ENCODE data around the gene ENKD1.

The ENKD1 gene

DNA sequence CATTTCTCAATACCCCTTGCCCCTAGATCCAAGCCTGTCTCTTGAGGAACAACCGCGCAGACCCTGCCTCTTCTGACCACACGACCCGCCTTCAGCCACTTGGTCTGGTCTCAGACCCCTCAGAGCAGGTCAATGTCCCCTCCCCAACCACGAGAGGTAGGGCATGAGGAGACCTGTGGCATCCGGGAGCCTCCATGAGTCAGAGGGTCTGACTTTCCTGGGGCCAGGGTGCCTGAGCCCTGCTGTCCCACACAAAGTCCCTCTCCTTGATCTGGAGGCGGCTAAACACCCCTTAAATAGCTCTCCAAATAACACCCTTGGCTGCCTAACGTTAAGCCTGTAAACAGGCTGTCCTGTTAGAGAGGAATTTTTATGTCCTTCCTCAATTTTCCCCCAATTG is 16.5 kb downstream of the ENKD1 start:
- no peak for DNase-seq (ENCODE audit: low spot score)

DNA sequence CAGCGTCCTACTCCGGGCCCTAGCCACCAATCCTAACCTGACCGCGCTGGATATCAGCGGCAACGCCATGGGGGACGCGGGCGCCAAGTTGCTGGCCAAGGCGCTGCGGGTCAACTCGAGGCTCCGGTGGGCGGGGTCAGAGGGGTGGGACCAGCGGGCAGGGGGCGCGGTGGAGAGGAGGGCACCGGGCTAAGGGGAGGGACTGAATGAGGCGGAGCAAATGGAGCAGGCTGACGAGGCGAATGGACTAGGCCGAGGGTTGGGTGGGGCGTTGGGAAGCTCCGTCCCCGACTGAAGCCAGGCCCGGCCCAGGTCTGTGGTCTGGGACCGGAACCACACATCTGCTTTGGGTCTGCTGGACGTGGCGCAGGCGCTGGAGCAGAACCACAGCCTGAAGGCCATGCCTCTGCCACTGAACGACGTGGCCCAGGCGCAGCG is 17.0 kb downstream of the ENKD1 start:
- no peak for DNase-seq (ENCODE audit: low spot score)

DNA sequence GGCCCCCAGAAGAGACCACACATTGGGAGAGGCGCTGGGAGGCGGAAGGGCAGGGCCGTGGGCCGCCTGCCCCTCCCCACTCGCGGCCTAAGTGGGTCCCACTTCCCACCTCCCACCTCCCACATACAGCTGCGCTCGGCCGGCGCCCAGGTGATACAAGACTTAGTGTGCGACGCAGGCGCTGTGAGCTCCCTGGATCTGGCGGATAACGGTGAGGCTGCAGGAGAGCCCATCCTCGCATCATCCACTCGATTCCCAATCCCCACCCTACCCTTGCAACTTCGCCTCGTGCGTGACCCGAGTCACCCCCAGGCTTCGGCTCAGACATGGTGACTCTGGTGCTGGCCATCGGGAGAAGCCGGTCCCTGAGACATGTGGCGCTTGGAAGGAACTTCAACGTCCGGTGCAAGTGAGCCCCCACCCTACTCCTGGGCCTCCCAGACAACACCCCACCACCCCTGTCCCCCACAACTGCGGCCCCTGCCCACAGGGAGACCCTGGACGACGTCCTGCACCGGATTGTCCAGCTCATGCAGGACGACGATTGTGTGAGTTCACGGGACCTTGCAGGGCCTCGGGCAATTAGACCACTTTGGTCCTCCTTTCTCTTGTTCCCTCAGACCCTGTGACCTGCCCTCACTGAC is 17.7 kb downstream of the ENKD1 start:
- DNase-seq (ENCODE audit: low spot score), result no peak

DNA sequence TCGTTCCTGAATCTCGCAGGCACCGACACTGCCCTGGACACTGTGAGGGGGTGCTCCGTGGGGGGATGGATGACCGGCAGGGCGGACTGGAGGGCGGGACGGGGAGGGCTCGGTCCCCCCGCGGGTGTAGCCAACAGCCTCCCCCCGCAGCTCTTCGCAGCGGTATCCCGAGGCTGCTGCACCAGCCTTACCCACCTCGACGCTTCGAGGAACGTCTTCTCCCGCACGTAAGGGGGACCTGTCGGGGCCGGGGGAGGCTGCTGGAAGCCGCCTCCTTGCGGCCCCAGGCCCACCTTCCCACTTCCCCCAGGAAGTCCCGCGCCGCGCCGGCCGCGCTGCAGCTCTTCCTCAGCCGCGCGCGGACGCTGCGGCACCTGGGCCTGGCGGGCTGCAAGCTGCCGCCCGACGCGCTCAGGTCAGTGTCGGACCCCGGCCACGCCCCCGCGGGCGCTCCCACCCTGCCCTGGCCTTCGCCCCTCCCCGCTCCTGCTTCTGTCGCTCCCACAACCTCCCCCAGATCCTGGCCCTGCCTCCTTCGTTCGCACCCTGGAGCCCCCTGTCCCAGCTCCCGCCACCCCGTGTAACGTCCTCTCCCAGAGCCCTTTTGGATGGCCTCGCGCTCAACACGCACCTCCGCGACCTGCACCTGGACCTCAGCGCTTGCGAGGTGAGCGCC is 18.3 kb downstream of the ENKD1 start:
- no peak for DNase-seq (ENCODE audit: low spot score)

DNA sequence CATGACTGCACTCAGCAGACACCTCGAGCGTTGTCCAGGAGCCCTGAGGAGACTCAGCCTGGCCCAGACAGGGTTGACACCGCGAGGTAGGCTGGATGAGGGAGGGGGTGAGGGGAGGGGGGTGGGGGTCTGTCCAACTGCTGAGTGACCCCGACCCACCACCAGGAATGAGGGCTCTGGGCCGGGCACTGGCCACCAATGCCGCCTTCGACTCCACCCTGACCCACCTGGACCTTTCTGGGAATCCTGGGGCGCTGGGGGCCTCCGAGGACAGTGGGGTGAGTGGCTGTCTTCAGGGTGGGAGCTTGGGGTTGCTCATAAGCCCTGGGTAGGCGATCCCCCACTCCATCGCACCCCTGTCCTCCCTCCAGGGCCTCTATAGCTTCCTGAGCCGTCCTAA is 18.9 kb downstream of the ENKD1 start:
- DNase-seq (ENCODE audit: low spot score), result no peak

DNA sequence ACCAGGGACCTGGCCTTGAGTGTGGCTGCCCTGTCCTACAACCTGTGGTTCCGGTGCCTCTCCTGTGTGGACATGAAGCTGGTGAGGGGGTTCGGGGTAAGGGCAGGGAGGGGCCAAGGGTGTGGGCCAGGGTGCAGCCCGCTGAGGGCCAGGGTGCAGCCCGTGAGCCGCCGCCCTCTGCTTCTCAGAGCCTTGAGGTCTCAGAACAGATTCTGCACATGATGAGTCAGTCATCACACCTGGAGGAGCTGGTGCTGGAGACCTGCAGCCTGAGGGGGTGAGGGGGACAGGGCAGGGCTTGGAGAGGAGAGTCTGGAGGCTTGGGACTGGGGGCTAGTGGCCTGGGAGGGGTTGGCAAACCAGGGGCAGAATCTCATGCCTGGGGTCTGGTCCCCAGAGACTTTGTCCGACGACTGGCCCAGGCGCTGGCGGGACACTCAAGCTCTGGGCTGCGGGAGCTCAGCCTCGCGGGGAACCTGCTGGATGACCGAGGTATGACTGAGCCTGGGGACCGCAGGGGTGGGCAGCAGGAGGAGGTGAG is 19.4 kb downstream of the ENKD1 start:
- no peak for DNase-seq (ENCODE audit: low spot score)

DNA sequence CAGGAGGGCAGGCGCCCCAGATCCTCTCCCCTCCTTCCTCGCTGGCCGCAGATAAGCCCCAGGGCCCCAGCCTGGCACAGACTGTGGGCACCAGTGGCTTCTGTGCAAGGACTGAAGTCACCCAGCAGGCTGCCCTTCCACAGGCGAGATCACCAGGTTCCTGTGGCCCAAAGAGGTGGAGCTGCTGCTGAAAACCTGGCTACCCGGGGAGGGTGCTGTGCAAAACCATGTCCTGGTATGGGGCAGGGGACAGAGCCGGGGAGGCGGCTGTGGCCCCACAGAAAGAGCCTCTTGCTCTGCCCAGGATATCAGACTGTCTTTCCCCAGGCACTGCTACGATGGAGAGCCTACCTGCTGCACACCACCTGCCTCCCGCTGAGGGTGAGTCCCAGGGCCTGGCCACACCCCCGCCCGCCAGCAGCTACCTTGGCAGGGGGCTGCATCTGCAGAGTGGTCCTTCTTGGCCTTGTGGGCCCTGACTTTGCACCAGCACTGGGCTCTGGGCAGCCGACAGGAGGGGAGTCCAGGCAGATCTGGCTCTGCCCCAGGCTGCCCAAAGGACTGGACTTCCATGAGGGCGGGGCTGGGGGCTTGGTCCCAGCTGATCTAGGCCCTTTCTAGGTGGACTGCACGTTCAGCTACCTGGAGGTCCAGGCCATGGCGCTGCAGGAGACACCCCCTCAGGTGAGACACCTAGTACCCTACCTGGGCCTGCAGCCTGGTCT is 21.0 kb downstream of the ENKD1 start:
- DNase-seq (ENCODE audit: low spot score), result peak; percentile 16

DNA sequence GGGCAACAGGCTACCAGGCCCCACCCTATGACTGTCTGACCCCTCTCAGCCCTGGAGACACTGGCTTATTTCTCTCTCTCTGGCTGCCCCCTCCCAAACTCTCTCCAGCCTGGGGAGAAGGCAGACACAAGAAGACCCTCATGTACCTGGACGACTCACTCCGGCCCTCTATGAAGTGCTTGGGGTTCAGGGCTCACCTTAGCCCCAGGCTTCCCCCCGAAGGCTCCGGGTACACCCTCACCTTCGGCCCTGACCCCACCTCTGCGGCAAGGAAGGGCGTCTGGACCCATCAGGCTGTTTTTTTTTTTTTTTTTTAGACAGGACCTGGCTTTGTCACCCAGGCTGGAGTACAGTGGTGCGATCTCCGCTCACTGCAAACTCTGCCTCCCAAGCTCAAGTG is 22.5 kb downstream of the ENKD1 start:
- DNase-seq (ENCODE audit: low spot score), result no peak

DNA sequence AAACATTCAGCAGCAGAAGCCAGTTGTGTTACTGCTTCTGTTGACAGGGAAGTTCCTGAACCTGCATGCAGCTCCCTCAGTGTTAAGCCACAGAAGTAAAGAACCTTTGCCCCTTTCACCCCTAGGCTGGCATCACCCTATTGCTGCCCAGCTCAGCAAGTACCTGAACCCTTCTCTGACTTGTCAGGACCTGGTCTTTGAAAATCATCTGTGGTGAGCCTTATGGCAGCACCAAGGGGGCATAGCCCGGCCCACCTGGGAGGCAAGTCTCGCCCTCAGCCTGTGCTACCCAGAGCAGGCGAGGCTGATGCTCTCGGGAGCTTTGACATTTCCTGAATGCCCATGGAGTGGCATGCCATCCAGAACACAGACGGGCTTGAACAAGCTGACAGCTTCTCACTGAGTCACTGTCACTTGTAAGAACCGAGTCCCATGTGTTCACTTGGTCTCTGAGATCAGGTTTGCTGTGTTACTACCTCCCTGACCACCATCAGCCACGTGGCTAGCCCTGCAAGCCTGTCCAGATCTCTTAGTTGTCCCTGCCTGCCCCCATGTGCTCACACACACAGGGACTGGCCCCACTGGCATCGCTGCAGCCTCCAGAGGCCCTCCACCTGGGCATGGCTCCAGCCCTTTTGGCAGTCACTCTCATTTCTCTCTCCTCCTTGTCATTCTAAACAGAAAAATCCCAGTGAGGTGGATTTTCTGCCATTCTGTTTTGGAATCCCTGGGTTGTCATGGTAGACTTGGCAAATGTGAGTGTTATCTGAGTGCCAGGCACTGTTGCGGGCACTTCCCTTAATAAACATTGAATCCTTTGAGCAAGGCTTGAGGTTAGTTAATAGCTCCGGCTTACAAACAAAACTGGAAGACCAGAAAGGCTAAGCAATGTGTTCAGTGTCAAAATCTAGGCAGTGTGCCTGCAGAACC is 24.5 kb downstream of the ENKD1 start:
- DNase-seq (ENCODE audit: low spot score), result no peak

DNA sequence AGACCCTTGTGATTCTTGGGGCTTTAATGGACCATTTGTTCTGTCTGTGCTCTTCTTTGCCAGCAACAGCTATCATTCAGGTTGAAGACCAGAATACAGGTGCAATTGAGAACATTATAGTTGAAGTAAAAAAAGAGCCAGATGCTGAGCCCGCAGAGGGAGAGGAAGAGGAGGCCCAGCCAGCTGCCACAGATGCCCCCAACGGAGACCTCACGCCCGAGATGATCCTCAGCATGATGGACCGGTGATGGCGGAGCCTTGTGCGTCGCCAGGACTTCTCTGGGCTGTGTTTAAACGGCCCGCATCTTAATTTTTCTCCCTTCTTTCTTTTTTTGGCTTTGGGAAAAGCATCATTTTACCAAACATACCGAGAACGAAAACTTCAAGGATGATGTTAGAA is 28.9 kb downstream of the ENKD1 start:
- no peak for DNase-seq (ENCODE audit: low spot score)

DNA sequence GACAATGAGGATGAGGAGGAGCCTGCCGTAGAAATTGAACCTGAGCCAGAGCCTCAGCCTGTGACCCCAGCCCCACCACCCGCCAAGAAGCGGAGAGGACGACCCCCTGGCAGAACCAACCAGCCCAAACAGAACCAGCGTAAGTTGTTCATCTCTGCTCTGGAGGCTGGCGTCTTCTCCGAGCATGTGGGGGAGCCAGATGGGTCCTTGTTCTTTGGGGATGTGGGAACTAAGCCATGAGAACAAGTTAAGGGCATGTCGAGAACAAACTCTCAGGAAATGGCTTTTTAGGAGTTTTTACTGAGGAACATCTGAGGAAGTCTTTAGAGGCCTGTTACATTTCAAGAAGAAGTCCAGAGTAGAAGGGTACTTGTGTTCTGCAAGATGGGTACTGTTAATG is 29.8 kb downstream of the ENKD1 start:
- no peak for DNase-seq (ENCODE audit: low spot score)

DNA sequence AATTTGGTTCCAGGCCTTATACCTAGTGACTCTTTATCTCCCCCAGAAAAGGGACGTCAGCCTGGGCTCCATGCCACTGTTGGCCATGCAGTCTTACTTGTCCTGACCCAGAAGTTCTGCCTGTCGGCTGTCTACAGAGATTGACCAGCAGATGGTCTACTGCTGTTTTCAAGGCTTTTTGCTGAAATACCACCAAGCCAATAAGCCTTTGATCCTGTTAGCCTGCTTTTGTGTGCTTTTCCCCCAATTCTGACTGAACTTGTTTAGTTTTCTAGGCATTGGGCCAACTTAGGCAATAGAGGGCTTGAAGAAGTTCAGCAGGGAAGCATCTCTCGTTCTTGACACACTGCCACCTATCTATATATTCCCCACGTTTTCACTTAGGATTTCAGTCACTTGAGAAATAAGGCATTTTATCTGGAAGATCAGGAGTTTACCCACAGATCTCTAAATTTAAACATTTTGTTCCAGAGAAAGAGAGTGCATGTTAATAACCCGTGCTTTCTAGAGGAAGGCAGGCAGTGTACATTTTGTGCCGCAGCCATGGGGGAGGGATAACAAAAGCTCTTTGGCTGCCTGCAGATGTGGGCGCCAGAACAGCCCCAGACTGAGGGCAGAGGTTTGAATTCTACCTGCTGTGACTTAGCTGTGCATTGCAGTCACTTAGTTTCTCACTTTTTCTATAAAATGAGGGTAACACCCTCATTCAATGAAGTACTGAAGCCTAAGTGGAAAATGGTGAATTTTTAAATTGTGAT is 34.0 kb downstream of the ENKD1 start:
- no peak for DNase-seq (ENCODE audit: low spot score)

DNA sequence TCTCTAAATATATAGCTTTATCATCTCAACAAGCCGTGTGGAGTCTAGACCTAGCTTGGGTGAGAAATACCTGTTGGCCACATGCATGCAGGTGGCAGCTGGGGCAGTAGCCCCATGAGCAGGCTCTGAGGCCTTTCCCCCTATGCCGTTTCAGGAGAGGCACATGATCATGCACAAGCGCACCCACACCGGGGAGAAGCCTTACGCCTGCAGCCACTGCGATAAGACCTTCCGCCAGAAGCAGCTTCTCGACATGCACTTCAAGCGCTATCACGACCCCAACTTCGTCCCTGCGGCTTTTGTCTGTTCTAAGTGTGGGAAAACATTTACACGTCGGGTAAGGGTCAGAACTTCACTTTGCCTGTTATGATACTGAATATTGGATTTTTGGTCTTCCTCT is 38.3 kb downstream of the ENKD1 start:
- no peak for DNase-seq (ENCODE audit: low spot score)

DNA sequence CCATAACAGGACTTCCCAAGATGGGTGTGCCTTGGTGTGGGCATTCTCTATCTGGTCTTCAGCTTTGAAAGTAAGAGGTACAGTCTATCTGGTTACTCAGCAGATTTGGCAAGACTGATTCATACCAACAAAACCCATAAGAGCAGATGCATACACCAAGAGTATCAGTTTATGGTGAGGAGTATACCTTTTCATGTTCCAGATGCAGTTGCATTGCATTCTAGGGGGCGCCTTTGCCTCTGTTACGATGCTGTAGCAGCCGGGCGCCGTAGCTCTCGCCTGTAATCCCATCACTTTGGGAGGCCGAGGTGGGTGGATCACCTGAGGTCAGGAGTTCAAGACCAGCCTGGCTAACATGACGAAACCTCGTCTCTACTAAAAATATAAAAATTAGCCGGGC is 52.7 kb downstream of the ENKD1 start:
- DNase-seq (ENCODE audit: low spot score), result no peak

Measured in CD4-positive, alpha-beta T cell treated with Interleukin-15 for 4 hours (primary cell).